Lung (tissue), 12 donors: ENCODE measurements around the gene GLS2. TPM values are rescaled to one million over a fixed set of nuclear protein-coding genes. Genes with fewer than 3 reads are reported as not detected.

Experiments used
- ATAC-seq: fragments of 200-7000 bp; cut with Tn5 transposase; one replicate; pipeline ENCODE4 v1.9.1; 2020; ENCODE audit warnings: moderate number of reproducible peaks; ENCODE audit not compliant: insufficient read depth, low FRiP score
- DNase-seq, 3 donors: peaks; one replicate each; pipeline ENCODE4 v3.0.0-alpha.2; 2013 to 2017
- H3K27ac ChIP-seq, 2 donors: one replicate each; pipeline ENCODE4 v1.5.1; 2013; ENCODE audit warnings: mild to moderate bottlenecking in 2 of 2, moderate library complexity in 2 of 2, control low read depth in 1 of 2, inconsistent platforms in 1 of 2, low read depth in 1 of 2, low read length in 1 of 2
- H3K27me3 ChIP-seq, 3 donors: one replicate each; pipeline ENCODE4 v1.5.1; 2013; ENCODE audit warnings: low read length in 2 of 3; ENCODE audit not compliant: control insufficient read depth in 3 of 3, insufficient read depth in 3 of 3
- H3K36me3 ChIP-seq, 4 donors: one replicate each; pipeline ENCODE4 v1.5.1; 2013; ENCODE audit warnings: low read length in 4 of 4, mild to moderate bottlenecking in 1 of 4, moderate library complexity in 1 of 4; ENCODE audit not compliant: control insufficient read depth in 4 of 4, insufficient read depth in 4 of 4
- H3K4me1 ChIP-seq, 5 donors: one replicate each; pipeline ENCODE4 v1.5.1; 2013; ENCODE audit warnings: low read length in 5 of 5, mild to moderate bottlenecking in 2 of 5, moderate library complexity in 1 of 5; ENCODE audit not compliant: control insufficient read depth in 5 of 5, insufficient read depth in 5 of 5
- H3K4me3 ChIP-seq: one replicate; pipeline ENCODE4 v1.5.1; 2013; ENCODE audit warnings: mild to moderate bottlenecking, control low read depth, moderate library complexity
- H3K9ac ChIP-seq, 2 donors: one replicate each; pipeline ENCODE4 v1.5.1; 2013; ENCODE audit warnings: low read length in 2 of 2, control low read depth in 1 of 2; ENCODE audit not compliant: insufficient read depth in 1 of 2
- H3K9me3 ChIP-seq, 4 donors: one replicate each; pipeline ENCODE4 v1.5.1; 2013; ENCODE audit warnings: low read length in 3 of 4, mild to moderate bottlenecking in 1 of 4, moderate library complexity in 1 of 4; ENCODE audit not compliant: control insufficient read depth in 4 of 4, insufficient read depth in 3 of 4
- WGBS, 2 donors: extraction: QIAGEN DNeasy Blood & Tissue Kit; methylation state at CpG; one replicate each; pipeline ENCODE4 v1.1.7; 2013; 5-methylcytosine and 5-hydroxymethylcytosine counted together
- polyA plus RNA-seq, 2 donors: library from polyadenylated mRNA; stranded (reverse); fragments of 200-250 nt; gene quantifications; one replicate each; pipeline ENCODE4 v1.2.1, GENCODE V29; 2013
- total RNA-seq, 2 donors: library from RNA; depleted of rRNA in 1 of 2; stranded (reverse); fragments of >200 nt in 1 of 2; gene quantifications; one replicate each; pipeline ENCODE4 v1.2.1, GENCODE V29; 2014 to 2021
- TF ChIP-seq, protein P1 (sequence below): IDR thresholded peaks from 2 replicates; pipeline ENCODE4 v1.5.1; 2012; ENCODE audit warnings: mild to moderate bottlenecking; ENCODE audit errors: control extremely low read depth, extremely low read depth
- donor health status: control.
- donor health status: control.
- donor health status: Bipolar disorder and iron deficiency.
- donor health status: healthy.
- donor health status: DM: yes; HTN: yes; CAD: no.

GLS2 gene
- total and polyA plus RNA-seq, 4 donors: 1.1 to 4.8 (median 3.6) TPM

DNA sequence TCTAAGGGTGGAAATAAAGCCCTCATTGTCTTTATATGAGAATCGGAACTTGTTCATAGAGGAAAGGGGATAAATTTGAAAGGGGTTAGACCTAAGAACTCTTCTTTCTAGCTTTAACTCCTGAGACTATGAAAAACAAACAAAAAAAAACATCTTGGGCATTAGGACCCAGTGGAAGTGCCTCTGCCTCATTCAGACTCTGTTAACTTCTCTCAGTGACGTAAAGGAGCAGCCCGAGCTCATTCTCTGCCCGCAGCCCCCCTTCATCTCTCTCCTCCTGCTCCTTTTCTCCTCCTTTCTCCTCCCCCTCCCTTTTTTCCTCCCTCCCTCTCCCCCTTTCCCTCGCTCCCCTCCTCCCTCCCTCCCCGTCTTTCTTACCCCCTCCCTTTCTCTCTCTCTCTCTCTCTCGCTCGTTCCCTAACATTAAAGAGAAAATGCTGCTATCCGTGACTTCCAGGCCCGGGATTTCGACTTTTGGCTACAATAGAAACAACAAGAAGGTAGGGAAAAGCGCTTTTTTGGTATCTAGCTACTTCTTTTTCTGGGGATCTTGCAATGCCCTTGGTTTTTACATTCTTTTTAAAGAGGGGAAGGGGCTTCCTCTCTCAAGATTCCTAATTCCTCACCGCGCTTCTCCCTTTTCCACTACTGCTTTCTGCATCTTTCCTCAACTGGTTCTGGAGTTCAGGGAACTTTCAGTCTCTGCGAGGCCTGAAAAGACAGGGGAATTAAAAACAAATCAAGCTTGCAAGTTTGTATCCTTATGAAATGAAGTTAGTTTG is 33.8 kb upstream of the GLS2 start, which contains the start of gene RBMS2:
RBMS2 (plus strand) TSS at position 231 of the 782 bp plus-strand sequence; CDS start at position 435, 204 bp downstream.
- Histone ChIP-seq H3K4me3 (peak within 1 kb of the TSS; percentile 68), H3K9me3 (no peaks in the 10 kb centered on the region), H3K4me1 (peaks cover 2 to 32% (median 11%) of the 10 kb centered on the region in 5 donors), H3K9ac (peak within 1 kb of the TSS; percentile 83 to 99), H3K36me3 (no peaks in the 10 kb centered on the region), H3K27me3 (no peaks in the 10 kb centered on the region), H3K27ac (peak within 1 kb of the TSS; percentile 91 to 97)
- DNase-seq (peak; percentile 94 to 98 (median 97)), ATAC-seq (peak; percentile 76)
- TF ChIP-seq, protein P1, sequence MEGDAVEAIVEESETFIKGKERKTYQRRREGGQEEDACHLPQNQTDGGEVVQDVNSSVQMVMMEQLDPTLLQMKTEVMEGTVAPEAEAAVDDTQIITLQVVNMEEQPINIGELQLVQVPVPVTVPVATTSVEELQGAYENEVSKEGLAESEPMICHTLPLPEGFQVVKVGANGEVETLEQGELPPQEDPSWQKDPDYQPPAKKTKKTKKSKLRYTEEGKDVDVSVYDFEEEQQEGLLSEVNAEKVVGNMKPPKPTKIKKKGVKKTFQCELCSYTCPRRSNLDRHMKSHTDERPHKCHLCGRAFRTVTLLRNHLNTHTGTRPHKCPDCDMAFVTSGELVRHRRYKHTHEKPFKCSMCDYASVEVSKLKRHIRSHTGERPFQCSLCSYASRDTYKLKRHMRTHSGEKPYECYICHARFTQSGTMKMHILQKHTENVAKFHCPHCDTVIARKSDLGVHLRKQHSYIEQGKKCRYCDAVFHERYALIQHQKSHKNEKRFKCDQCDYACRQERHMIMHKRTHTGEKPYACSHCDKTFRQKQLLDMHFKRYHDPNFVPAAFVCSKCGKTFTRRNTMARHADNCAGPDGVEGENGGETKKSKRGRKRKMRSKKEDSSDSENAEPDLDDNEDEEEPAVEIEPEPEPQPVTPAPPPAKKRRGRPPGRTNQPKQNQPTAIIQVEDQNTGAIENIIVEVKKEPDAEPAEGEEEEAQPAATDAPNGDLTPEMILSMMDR: no peak
- WGBS, 2 donors: 2% methylated on average over 15 of the region's 15 CpGs

DNA sequence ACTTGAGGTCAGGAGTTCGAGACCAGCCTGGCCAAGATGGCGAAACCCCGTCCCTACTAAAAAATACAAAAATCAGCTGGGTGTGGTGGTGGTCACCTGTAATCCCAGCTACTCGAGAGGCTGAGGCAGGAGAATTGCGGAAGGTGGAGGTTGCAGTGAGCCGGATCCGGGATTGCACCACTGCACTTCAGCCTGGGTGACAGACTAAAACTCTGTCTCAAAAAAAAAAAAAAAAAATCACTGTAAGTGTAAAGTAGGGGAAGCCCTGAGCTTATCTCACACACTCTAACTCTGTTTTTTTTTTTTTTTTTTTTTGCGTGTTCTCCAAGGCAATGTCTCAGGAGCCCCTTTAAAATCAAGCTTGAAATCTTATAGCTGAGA is 33.2 kb upstream of the GLS2 start:
- ATAC-seq: peak; percentile 13

DNA sequence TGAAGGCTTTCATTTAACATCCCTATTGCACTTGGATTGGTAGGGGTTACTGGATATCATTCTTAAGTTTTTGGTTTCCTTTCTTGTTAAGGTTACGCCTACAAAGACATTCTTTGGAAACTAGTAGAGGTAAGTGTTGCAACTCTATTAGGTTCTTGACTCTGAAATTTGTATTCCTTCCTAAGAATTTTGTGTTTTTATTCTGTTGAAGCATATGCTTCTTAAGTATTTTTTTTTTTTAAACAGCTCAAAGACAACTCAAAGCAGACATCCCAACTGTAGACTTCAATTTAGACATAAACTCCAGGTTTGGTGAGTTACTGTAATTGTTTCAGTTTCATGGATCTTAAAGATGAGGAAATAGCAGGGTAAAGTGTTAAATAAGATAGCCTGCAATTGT is 32.5 kb upstream of the GLS2 start:
- no peak overlapping the region for H3K4me3 ChIP-seq
- no peaks in the 10 kb centered on the region for H3K36me3 ChIP-seq
- peak overlapping the region in 1 of 2 donors; percentile 89 for H3K9ac ChIP-seq
- DNase-seq (peak in 2 of 3 donors; percentile 30 to 52), ATAC-seq (no peak)
- H3K9me3 ChIP-seq: no peaks in the 10 kb centered on the region
- H3K27ac ChIP-seq: peak overlapping the region in 1 of 2 donors; percentile 78
- TF ChIP-seq, protein P1: no peak
- WGBS, 2 donors: 11 to 18% methylated on average over 1 of the region's 1 CpG
- no peaks in the 10 kb centered on the region for H3K27me3 ChIP-seq
- H3K4me1 ChIP-seq: peaks cover 2 to 26% (median 11%) of the 10 kb centered on the region in 5 donors

More for the DNA sequence above, 33.2 kb upstream of the GLS2 start:
- TF ChIP-seq, protein P1: no peak
- peak overlapping the region; percentile 25 for H3K4me3 ChIP-seq
- H3K36me3 ChIP-seq: no peaks in the 10 kb centered on the region
- peak in 1 of 3 donors; percentile 23 for DNase-seq
- no peaks in the 10 kb centered on the region for H3K9me3 ChIP-seq
- peak overlapping the region in 1 of 2 donors; percentile 78 for H3K9ac ChIP-seq
- H3K27ac ChIP-seq: peak overlapping the region; percentile 78
- WGBS, 2 donors: 27 to 30% methylated on average over 8 of the region's 8 CpGs
- H3K4me1 ChIP-seq: peaks cover 2 to 26% (median 11%) of the 10 kb centered on the region in 5 donors
- no peaks in the 10 kb centered on the region for H3K27me3 ChIP-seq
